ENCODE data around the gene MTRF1L.

- no peak for TF ChIP-seq CTCF (optimal IDR thresholded peaks at IDR 0.05 in 1 of 3, IDR thresholded peaks at IDR 0.05 in 1 of 3, conservative IDR thresholded peaks at IDR 0.05 in 1 of 3; ENCODE audit: extremely low read depth in 1 of 3, insufficient read depth in 2 of 3, low read length in 3 of 3)
- TF ChIP-seq EZH2 (IDR thresholded peaks at IDR 0.05; ENCODE audit: low read length), result no peak
Observed at GRCh38 chr6:152969688-152970418, 32.7 kb downstream of the MTRF1L start.

Data from keratinocyte (primary cell).